ENCODE measurements around the gene MRPS7. TPM values are rescaled to one million over a fixed set of nuclear protein-coding genes. Genes with fewer than 3 reads are reported as not detected.

Gene MRPS7
- total and polyA plus RNA-seq, 8 donors = 41.0 to 70.4 (median 58.0) TPM

GRCh38 chr17:75313941-75314551 is 52.4 kb downstream of the MRPS7 start:
- Histone ChIP-seq H3K4me3 (no peak overlapping the region), H3K4me1 (peaks cover 0 to 96% of the 10 kb centered on the region in 2 donors), H3K9me3 (no peaks in the 10 kb centered on the region), H3K27me3 (no peaks in the 10 kb centered on the region), H3K36me3 (peaks cover 0 to 19% of the 10 kb centered on the region in 2 donors), H3K27ac (peak overlapping the region; percentile 16 to 87)
- TF ChIP-seq, protein P1, sequence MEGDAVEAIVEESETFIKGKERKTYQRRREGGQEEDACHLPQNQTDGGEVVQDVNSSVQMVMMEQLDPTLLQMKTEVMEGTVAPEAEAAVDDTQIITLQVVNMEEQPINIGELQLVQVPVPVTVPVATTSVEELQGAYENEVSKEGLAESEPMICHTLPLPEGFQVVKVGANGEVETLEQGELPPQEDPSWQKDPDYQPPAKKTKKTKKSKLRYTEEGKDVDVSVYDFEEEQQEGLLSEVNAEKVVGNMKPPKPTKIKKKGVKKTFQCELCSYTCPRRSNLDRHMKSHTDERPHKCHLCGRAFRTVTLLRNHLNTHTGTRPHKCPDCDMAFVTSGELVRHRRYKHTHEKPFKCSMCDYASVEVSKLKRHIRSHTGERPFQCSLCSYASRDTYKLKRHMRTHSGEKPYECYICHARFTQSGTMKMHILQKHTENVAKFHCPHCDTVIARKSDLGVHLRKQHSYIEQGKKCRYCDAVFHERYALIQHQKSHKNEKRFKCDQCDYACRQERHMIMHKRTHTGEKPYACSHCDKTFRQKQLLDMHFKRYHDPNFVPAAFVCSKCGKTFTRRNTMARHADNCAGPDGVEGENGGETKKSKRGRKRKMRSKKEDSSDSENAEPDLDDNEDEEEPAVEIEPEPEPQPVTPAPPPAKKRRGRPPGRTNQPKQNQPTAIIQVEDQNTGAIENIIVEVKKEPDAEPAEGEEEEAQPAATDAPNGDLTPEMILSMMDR (IDR thresholded peaks at IDR 0.05) = no peak
- ATAC-seq (peak; percentile 54), DNase-seq (peak in 1 of 4 donors; percentile 64)
- intact Hi-C loops (cut with DNase I) = no loop called here

- Histone ChIP-seq H3K9me3 (no peaks in the 10 kb centered on the region), H3K27me3 (no peaks in the 10 kb centered on the region), H3K27ac (peak overlapping the region in 1 of 2 donors; percentile 87), H3K4me1 (peaks cover 0 to 80% of the 10 kb centered on the region in 2 donors), H3K36me3 (peaks cover 0 to 36% of the 10 kb centered on the region in 2 donors), H3K4me3 (no peak overlapping the region)
- intact Hi-C loops (cut with DNase I) = no loop called here
- DNase-seq (no peak), ATAC-seq (peak; percentile 23)
- TF ChIP-seq, protein P1 (IDR thresholded peaks at IDR 0.05) = no peak
Observed at GRCh38 chr17:75315541-75316243, 54.0 kb downstream of the MRPS7 start.

Other genes starting within 250 kb of the MRPS7 start
- 10 to 100 TPM; 25.7 to 32.8 TPM for gene MRPL58, start 249.2 kb upstream of the MRPS7 start, total RNA-seq
- gene MRPL58, start 249.2 kb upstream of the MRPS7 start, polyA plus RNA-seq (ENCODE audit: insufficient read length in 6 of 6) = 10 to 100 TPM; 18.8 to 25.1 (median 21.0) TPM
- gene ATP5PD, start 214.9 kb upstream of the MRPS7 start, total RNA-seq = 100 to 1,000 TPM; 203 to 215 TPM
- 100 to 1,000 TPM; 199 to 237 (median 213) TPM for gene ATP5PD, start 214.9 kb upstream of the MRPS7 start, polyA plus RNA-seq (ENCODE audit: insufficient read length in 6 of 6)
- 10 to 100 TPM; 20.6 to 20.8 TPM for gene KCTD2, start 214.7 kb upstream of the MRPS7 start, total RNA-seq
- gene KCTD2, start 214.7 kb upstream of the MRPS7 start, polyA plus RNA-seq (ENCODE audit: insufficient read length in 6 of 6) = 10 to 100 TPM; 25.0 to 32.0 (median 27.2) TPM
- gene SLC16A5, start 173.9 kb upstream of the MRPS7 start, total RNA-seq = 10 to 100 TPM; 36.8 to 45.1 TPM
- 10 to 100 TPM; 18.5 to 26.8 (median 23.0) TPM for gene SLC16A5, start 173.9 kb upstream of the MRPS7 start, polyA plus RNA-seq (ENCODE audit: insufficient read length in 6 of 6)
- 10 to 100 TPM; 18.3 to 19.3 TPM for gene ARMC7, start 151.9 kb upstream of the MRPS7 start, total RNA-seq
- gene ARMC7, start 151.9 kb upstream of the MRPS7 start, polyA plus RNA-seq (ENCODE audit: insufficient read length in 6 of 6) = 10 to 100 TPM; 13.2 to 15.5 (median 14.8) TPM
- 10 to 100 TPM; 26.0 to 39.9 TPM for gene NT5C, start 130.1 kb upstream of the MRPS7 start, total RNA-seq
- 10 to 100 TPM; 37.6 to 56.2 (median 45.9) TPM for gene NT5C, start 130.1 kb upstream of the MRPS7 start, polyA plus RNA-seq (ENCODE audit: insufficient read length in 6 of 6)
- gene JPT1, start 107.4 kb upstream of the MRPS7 start, total RNA-seq = 10 to 100 TPM; 65.0 to 97.8 TPM
- 100 to 1,000 TPM in 1 of 6 donors, 10 to 100 TPM in 5; 71.4 to 115 (median 87.9) TPM for gene JPT1, start 107.4 kb upstream of the MRPS7 start, polyA plus RNA-seq (ENCODE audit: insufficient read length in 6 of 6)
- gene SUMO2, start 78.9 kb upstream of the MRPS7 start, total RNA-seq = 100 to 1,000 TPM; 321 to 344 TPM
- 100 to 1,000 TPM; 607 to 735 (median 686) TPM for gene SUMO2, start 78.9 kb upstream of the MRPS7 start, polyA plus RNA-seq (ENCODE audit: insufficient read length in 6 of 6)
- gene NUP85, start 56.2 kb upstream of the MRPS7 start, total RNA-seq = 10 to 100 TPM; 53.3 to 72.1 TPM
- gene NUP85, start 56.2 kb upstream of the MRPS7 start, polyA plus RNA-seq (ENCODE audit: insufficient read length in 6 of 6) = 100 to 1,000 TPM in 1 of 6 donors, 10 to 100 TPM in 5; 73.3 to 101 (median 79.7) TPM
- 10 to 100 TPM; 46.2 to 54.7 TPM for gene GGA3, start 273 bp upstream of the MRPS7 start, total RNA-seq
- 10 to 100 TPM; 41.2 to 49.4 (median 44.0) TPM for gene GGA3, start 273 bp upstream of the MRPS7 start, polyA plus RNA-seq (ENCODE audit: insufficient read length in 6 of 6)
- 10 to 100 TPM; 22.6 to 25.4 TPM for gene MIF4GD, start 9.4 kb downstream of the MRPS7 start, total RNA-seq
- 10 to 100 TPM; 12.7 to 17.2 (median 14.7) TPM for gene MIF4GD, start 9.4 kb downstream of the MRPS7 start, polyA plus RNA-seq (ENCODE audit: insufficient read length in 6 of 6)
- 10 to 100 TPM; 17.7 to 29.7 TPM for gene SLC25A19, start 27.6 kb downstream of the MRPS7 start, total RNA-seq
- gene SLC25A19, start 27.6 kb downstream of the MRPS7 start, polyA plus RNA-seq (ENCODE audit: insufficient read length in 6 of 6) = 1 to 10 TPM; 5.9 to 8.1 (median 6.9) TPM
- gene GRB2, start 143.8 kb downstream of the MRPS7 start, total RNA-seq = 100 to 1,000 TPM; 110 to 214 TPM
- 10 to 100 TPM; 81.8 to 98.2 (median 83.1) TPM for gene GRB2, start 143.8 kb downstream of the MRPS7 start, polyA plus RNA-seq (ENCODE audit: insufficient read length in 6 of 6)
- gene TMEM94, start 194.8 kb downstream of the MRPS7 start, total RNA-seq = 10 to 100 TPM; 68.4 to 74.3 TPM
- gene TMEM94, start 194.8 kb downstream of the MRPS7 start, polyA plus RNA-seq (ENCODE audit: insufficient read length in 6 of 6) = 10 to 100 TPM; 68.5 to 91.7 (median 83.1) TPM